Measurements from ENCODE around the gene SLIT3. TPM values are rescaled to one million over a fixed set of nuclear protein-coding genes. Genes with fewer than 3 reads are reported as not detected.

The SLIT3 gene
- total RNA-seq, 6 donors from 2014 or later, result 10.8 to 57.3 (median 32.2) TPM

DNA sequence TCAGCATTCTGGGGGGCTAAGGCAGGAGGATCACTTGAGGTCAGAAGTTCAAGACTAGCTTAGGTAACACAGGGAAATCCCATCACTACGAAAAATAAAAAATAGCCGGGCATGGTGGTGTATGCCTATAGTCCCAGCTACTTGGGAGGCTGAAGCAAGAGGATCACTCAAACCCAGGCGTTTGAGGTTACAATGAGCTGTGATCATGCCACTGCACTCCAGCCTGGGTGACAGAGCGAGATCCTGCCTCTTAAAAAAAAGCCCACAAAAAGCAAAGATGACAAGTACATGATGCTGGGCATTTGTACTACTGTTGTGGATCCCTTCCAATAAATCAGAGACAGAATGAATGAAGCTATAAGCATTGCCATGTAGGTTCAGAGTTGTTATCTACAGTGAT is 401.7 kb downstream of the SLIT3 start:
- Histone ChIP-seq H3K27ac (no peak overlapping the region), H3K27me3 (no peaks in the 10 kb centered on the region), H3K4me1 (no peaks in the 10 kb centered on the region), H3K36me3 (no peaks in the 10 kb centered on the region), H3K4me3 (no peak overlapping the region), H3K9me3 (no peaks in the 10 kb centered on the region)
- ATAC-seq (ENCODE audit: low FRiP score in 2 of 2), result no peak
- 73 to 76% methylated on average over 4 of the region's 4 CpGs for WGBS, 2 donors
- DNase-seq, result no peak
- TF ChIP-seq POLR2A (IDR thresholded peaks at IDR 0.05), result no peak
- no peak for TF ChIP-seq EP300 (IDR thresholded peaks at IDR 0.05)
- TF ChIP-seq, protein P1, sequence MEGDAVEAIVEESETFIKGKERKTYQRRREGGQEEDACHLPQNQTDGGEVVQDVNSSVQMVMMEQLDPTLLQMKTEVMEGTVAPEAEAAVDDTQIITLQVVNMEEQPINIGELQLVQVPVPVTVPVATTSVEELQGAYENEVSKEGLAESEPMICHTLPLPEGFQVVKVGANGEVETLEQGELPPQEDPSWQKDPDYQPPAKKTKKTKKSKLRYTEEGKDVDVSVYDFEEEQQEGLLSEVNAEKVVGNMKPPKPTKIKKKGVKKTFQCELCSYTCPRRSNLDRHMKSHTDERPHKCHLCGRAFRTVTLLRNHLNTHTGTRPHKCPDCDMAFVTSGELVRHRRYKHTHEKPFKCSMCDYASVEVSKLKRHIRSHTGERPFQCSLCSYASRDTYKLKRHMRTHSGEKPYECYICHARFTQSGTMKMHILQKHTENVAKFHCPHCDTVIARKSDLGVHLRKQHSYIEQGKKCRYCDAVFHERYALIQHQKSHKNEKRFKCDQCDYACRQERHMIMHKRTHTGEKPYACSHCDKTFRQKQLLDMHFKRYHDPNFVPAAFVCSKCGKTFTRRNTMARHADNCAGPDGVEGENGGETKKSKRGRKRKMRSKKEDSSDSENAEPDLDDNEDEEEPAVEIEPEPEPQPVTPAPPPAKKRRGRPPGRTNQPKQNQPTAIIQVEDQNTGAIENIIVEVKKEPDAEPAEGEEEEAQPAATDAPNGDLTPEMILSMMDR (IDR thresholded peaks at IDR 0.05), result no peak
- TF ChIP-seq POLR2AphosphoS5 (IDR thresholded peaks at IDR 0.05), result no peak

DNA sequence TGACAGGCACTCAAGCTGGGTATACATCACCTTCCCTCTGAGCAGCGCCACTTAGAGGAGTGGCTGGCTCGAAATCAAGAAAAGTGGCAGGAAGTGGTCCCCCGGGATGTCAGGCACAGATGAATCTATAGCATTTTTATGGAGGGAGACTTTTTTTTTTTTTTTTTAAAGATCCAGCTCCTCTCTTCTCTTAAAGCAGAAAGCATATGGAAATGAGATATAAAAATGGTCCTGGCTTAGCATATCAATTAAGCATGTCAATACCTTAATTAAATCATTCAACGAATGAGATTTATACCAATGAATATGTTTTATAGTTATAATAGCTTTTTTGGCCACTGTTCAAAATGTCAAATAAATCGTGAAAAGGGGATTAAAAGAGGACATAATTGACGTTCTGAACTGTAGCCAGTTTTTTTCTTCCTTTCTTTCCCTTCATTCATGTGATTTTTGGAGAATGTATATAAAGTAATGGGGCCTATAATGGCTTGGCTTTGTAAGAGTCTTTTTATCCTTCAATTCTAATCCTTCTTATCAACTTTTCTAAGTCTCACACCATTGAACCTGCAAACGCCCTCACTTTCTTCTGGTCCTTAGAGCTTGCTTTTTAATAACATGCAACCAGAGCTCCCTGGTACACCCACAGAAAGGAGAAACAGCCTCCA is 402.6 kb downstream of the SLIT3 start:
- 45 to 47% methylated on average over 7 of the region's 7 CpGs for WGBS, 2 donors
- H3K9me3 ChIP-seq, result no peaks in the 10 kb centered on the region
- H3K4me1 ChIP-seq, result no peaks in the 10 kb centered on the region
- DNase-seq, result no peak
- no peak overlapping the region for H3K27ac ChIP-seq
- no peak for ATAC-seq (ENCODE audit: low FRiP score in 2 of 2)
- no peaks in the 10 kb centered on the region for H3K27me3 ChIP-seq
- H3K4me3 ChIP-seq, result no peak overlapping the region
- no peaks in the 10 kb centered on the region for H3K36me3 ChIP-seq
- TF ChIP-seq EP300 (IDR thresholded peaks at IDR 0.05) (no peak), POLR2A (IDR thresholded peaks at IDR 0.05) (no peak)

DNA sequence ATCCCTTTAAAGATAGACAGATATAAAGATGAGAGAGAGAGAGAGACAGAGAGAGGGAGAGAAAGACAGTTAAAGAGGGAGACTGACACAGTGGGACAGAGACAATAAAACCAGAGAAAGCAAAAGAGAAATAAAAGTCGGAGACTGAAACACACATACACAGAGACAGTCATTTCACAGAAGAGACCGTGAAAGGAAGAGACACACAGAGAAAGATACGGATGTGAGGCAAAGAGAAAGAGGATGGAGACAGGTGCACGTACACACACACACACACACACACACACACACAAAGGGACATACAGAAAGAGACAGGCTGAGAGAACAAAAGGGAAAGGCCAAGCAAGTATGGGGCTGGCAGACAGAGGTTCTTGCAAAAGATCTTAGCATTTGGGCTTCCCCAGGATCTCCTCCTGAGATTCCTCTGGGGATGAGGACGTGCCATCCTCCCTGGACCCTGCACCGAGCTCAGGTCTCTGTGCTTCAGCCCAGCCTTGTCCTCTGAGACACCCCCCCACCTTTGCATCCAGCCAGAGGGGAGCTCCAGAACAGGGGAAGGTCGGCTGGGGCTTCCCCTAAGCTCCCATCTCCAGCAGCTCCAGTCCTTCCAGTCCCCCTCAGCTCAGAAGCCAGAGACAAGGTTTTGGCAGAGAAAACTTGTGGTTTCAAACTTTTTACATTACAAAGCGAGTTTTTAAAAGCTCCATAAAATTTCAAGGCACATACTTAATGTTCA is 403.4 kb downstream of the SLIT3 start:
- ATAC-seq (ENCODE audit: low FRiP score in 2 of 2) (no peak), DNase-seq (no peak)
- Histone ChIP-seq H3K27ac (no peak overlapping the region), H3K27me3 (no peaks in the 10 kb centered on the region), H3K4me3 (no peak overlapping the region), H3K36me3 (no peaks in the 10 kb centered on the region), H3K9me3 (no peaks in the 10 kb centered on the region), H3K4me1 (no peaks in the 10 kb centered on the region)
- WGBS, 2 donors, result 69 to 74% methylated on average over 8 of the region's 8 CpGs
- no peak for TF ChIP-seq POLR2A (IDR thresholded peaks at IDR 0.05)
- TF ChIP-seq EP300 (IDR thresholded peaks at IDR 0.05), result no peak
- no peak for TF ChIP-seq POLR2AphosphoS5 (IDR thresholded peaks at IDR 0.05)
- TF ChIP-seq, protein P1 (IDR thresholded peaks at IDR 0.05), result no peak

DNA sequence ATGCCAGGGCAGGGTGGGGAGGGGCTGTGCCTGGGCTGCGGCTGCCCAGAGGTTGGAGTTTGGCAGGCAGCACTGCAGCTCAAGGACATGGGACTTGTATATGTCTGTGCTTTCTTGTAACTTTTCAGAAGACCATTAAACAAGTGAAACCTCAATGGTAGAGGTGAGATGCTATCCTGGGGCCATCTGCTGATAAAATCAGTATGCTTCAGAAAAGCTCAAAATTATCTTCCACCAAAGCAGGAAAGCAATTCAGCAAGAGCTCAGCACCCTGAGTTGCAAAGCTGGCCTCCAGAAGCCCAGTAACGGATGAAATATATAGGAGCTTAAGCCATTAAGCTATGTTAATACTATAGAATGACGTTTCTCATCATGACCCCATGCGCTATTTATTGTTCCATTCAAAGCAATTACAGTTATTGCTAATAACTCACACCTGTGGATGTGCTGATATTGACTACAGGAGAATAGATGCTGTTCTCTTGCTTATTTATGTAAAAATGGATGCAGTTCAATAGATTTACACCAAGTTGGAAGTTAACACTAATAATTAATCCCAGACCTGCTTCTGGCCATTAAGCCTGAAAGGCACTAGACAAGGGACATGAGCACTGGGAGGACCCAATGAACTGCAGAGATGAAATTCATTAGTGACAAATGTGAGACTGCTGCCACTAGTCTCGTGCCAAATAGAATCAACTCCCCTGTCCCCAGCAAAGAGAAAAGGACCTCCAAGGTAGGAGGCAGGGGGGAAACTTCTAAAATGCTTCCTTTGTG is 405.5 kb downstream of the SLIT3 start:
- peak in 1 of 2 donors; percentile 44 for DNase-seq
- H3K4me3 ChIP-seq, result no peak overlapping the region
- WGBS, 2 donors, result 79 to 88% methylated on average over 5 of the region's 5 CpGs
- H3K4me1 ChIP-seq, result no peaks in the 10 kb centered on the region
- H3K36me3 ChIP-seq, result no peaks in the 10 kb centered on the region
- no peak for ATAC-seq (ENCODE audit: low FRiP score in 2 of 2)
- H3K27me3 ChIP-seq, result no peaks in the 10 kb centered on the region
- H3K27ac ChIP-seq, result no peak overlapping the region
- no peaks in the 10 kb centered on the region for H3K9me3 ChIP-seq
- TF ChIP-seq POLR2AphosphoS5 (IDR thresholded peaks at IDR 0.05) (no peak), POLR2A (IDR thresholded peaks at IDR 0.05) (no peak), EP300 (IDR thresholded peaks at IDR 0.05) (no peak)
- TF ChIP-seq, protein P1 (IDR thresholded peaks at IDR 0.05), result no peak

DNA sequence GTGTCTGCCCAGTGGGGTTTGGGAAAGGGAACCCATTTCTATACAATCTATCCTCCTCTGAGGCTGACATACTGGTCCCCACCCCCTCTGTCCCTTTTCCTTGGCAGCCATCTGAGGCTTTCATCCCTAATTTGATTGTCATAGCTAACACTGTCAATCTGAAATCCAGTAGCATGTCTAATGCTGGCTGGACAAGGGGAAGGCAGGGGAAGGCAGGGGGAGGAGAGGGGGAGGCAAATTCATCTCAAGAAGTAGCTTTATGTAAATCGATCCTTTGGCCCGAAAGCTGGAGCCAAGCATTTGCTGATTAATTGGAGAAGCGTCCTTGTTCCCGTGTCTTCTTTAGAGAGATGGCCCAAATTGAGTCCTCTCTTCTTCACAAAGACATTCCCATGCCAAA is 407.7 kb downstream of the SLIT3 start:
- H3K36me3 ChIP-seq, result no peaks in the 10 kb centered on the region
- 63 to 72% methylated on average over 4 of the region's 4 CpGs for WGBS, 2 donors
- no peak overlapping the region for H3K27ac ChIP-seq
- no peak overlapping the region for H3K4me3 ChIP-seq
- ATAC-seq (ENCODE audit: low FRiP score in 2 of 2), result no peak
- DNase-seq, result no peak
- no peak for TF ChIP-seq POLR2AphosphoS5 (IDR thresholded peaks at IDR 0.05)
- TF ChIP-seq POLR2A (IDR thresholded peaks at IDR 0.05), result no peak
- TF ChIP-seq EP300 (IDR thresholded peaks at IDR 0.05), result no peak
- TF ChIP-seq, protein P1 (IDR thresholded peaks at IDR 0.05), result no peak
- H3K4me1 ChIP-seq, result no peaks in the 10 kb centered on the region
- no peaks in the 10 kb centered on the region for H3K9me3 ChIP-seq
- H3K27me3 ChIP-seq, result no peaks in the 10 kb centered on the region
